Nephron (organoid): ENCODE measurements around the gene ZNF423.

Experiments used
- H3K27ac Mint-ChIP-seq, 3 experiments: 2 replicates each; pipeline ENCODE4 v1.8.0; 2020; ENCODE audit warnings: mixed read lengths in 3 of 3, mild to moderate bottlenecking in 2 of 3, moderate library complexity in 1 of 3
- H3K27me3 Mint-ChIP-seq: 2 replicates; pipeline ENCODE4 v1.8.0; 2021; ENCODE audit warnings: low read depth, mild to moderate bottlenecking, moderate library complexity, mixed read lengths
- H3K36me3 Mint-ChIP-seq: 2 replicates; pipeline ENCODE4 v1.8.0; 2020; ENCODE audit warnings: low read depth, mixed read lengths
- H3K4me1 Mint-ChIP-seq: 2 replicates; pipeline ENCODE4 v1.8.0; 2020; ENCODE audit warnings: mixed read lengths
- H3K4me3 Mint-ChIP-seq, 3 experiments: 2 replicates each; pipeline ENCODE4 v1.8.0; 2020; ENCODE audit warnings: mild to moderate bottlenecking in 3 of 3, mixed read lengths in 3 of 3, moderate library complexity in 2 of 3
- H3K9me3 Mint-ChIP-seq: 2 replicates; pipeline ENCODE4 v1.8.0; 2020; ENCODE audit warnings: mixed read lengths
- TF ChIP-seq, protein P1 (sequence below), 3 experiments: fragments of 200-600 bp; sonication (generic); IDR thresholded peaks; one replicate each; pipeline ENCODE4 v1.5.0; 2021; ENCODE audit warnings: antibody characterized with exemption in 3 of 3; ENCODE audit not compliant: unreplicated experiment in 3 of 3

ZNF423 gene

DNA sequence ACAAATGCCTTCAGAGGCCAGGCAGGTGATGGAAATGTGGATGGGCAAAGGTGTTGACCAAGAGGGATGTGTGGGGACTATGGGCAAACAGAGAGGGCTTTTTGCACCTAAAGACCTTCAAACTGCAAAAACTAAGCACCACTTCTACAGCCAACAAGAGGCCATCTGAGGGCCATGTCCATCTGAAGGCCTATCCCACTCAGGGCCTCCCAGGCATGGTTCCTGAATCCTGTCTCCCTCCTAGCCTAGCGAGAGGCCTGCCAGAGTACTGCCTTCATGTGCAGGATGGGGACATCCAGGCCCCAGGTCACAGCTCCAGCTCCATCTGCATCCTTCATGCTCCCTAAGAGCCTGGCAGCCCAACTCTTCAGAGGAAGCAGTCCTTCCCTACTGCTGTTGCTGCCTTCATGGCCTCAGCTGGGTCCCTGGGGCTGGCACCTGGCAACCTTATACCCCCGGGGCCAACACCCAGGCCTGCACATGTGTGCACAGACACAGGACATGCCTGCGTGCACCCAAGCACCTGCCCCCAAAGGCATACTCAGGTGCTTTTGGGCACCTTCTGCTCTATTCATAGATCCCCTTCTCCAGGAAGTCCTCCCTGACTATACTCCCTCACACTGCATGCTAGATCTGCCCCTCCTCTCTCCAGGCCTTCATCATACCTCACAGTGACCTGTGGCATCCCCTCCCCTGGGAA, 387.2 kb downstream of the ZNF423 start:
- TF ChIP-seq, protein P1, sequence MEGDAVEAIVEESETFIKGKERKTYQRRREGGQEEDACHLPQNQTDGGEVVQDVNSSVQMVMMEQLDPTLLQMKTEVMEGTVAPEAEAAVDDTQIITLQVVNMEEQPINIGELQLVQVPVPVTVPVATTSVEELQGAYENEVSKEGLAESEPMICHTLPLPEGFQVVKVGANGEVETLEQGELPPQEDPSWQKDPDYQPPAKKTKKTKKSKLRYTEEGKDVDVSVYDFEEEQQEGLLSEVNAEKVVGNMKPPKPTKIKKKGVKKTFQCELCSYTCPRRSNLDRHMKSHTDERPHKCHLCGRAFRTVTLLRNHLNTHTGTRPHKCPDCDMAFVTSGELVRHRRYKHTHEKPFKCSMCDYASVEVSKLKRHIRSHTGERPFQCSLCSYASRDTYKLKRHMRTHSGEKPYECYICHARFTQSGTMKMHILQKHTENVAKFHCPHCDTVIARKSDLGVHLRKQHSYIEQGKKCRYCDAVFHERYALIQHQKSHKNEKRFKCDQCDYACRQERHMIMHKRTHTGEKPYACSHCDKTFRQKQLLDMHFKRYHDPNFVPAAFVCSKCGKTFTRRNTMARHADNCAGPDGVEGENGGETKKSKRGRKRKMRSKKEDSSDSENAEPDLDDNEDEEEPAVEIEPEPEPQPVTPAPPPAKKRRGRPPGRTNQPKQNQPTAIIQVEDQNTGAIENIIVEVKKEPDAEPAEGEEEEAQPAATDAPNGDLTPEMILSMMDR (IDR thresholded peaks at IDR 0.05; ENCODE audit: unreplicated experiment in 3 of 3), result no peak
- peaks cover 40% of the 10 kb centered on the region for H3K27me3 Mint-ChIP-seq

DNA sequence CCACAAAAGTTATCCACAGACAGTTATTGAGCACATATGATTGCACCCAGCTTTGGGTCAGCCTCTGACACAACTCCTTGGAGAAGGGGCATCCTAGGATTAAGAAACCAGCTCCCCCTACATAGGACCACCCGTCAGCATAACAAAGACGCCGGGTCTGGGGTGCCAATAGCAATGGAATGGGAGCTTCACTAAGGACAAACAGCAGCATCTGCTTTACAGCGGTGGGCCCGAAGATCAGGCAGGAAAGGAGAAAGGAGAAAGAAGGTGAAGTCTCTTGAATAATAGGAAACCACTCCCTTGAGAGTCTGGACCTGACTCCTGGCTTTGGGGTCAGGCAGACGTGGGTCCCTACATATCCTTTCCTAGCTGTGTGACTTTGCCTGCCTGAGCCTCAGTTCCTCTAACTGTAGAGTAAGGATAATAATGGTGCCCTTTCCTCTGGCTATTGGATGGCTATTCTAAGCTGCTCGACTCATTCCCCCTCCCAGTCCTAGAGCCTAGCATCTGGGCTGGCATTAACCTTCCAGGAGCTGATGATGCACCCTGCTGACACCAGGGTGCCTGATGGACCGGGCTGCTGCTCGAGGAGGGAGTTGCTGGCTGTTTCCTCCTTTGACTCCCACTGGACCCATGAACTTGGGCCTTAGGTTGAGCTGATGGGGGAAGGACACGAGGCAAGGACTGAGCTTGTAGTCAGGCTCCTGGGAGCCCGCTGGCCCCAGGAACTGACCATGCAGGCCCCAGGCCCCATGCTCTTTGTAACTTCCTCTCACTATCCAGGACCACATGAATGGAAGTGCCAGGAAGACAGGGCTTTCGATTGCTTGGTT, 388.2 kb downstream of the ZNF423 start:
- Mint-ChIP-seq H3K4me1 (peaks cover 4% of the 10 kb centered on the region), H3K27ac (no peak overlapping the region), H3K36me3 (no peaks in the 10 kb centered on the region), H3K4me3 (no peak overlapping the region), H3K27me3 (peaks cover 50% of the 10 kb centered on the region), H3K9me3 (no peaks in the 10 kb centered on the region)
- TF ChIP-seq, protein P1 (IDR thresholded peaks at IDR 0.05; ENCODE audit: unreplicated experiment in 3 of 3), result no peak

More for the DNA sequence above, 387.2 kb downstream of the ZNF423 start:
- H3K4me1 Mint-ChIP-seq, result peaks cover 4% of the 10 kb centered on the region
- H3K9me3 Mint-ChIP-seq, result no peaks in the 10 kb centered on the region
- H3K4me3 Mint-ChIP-seq, result no peak overlapping the region
- no peak overlapping the region for H3K27ac Mint-ChIP-seq
- H3K36me3 Mint-ChIP-seq, result no peaks in the 10 kb centered on the region

DNA sequence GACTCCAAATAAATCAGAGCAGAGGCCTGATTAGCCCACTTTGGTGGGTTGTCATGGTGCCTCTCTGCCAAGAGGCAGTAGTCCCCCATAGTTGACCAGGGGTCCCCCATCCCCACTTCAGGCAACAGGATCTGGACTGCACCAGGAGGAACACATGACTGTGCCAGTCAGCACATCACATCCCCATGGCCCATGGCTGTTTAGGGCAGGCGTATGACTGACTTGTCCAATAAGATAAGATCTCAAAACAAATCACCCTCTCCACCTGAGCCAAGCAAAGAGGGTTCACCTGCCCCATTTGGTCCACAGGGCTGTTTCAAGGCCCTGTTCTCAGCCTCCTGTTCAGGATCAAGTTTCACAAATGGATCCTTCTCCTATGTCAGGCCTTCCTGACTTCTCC, 389.0 kb downstream of the ZNF423 start:
- Mint-ChIP-seq H3K27ac (no peak overlapping the region), H3K4me3 (no peak overlapping the region), H3K4me1 (peaks cover 9% of the 10 kb centered on the region), H3K27me3 (peaks cover 55% of the 10 kb centered on the region), H3K9me3 (no peaks in the 10 kb centered on the region), H3K36me3 (no peaks in the 10 kb centered on the region)
- TF ChIP-seq, protein P1 (IDR thresholded peaks at IDR 0.05; ENCODE audit: unreplicated experiment in 3 of 3), result no peak

DNA sequence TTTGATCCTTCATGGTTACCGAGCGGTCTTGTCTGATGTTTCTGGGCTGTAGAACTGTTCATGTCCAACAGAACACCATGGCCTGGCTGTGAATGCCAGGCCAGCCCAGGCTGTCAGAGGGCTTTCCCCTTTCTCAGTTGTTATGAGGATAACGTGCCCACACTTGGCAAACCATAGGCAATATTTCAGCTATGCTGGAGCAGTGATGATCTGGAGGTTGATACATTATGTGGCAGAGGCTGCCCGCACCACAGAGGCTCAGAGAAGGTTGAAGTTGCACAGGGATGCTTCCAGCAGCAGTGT, 389.4 kb downstream of the ZNF423 start:
- H3K9me3 Mint-ChIP-seq, result no peaks in the 10 kb centered on the region
- TF ChIP-seq, protein P1 (IDR thresholded peaks at IDR 0.05; ENCODE audit: unreplicated experiment in 3 of 3), result no peak
- H3K27me3 Mint-ChIP-seq, result peaks cover 55% of the 10 kb centered on the region
- no peak overlapping the region for H3K27ac Mint-ChIP-seq
- no peaks in the 10 kb centered on the region for H3K36me3 Mint-ChIP-seq
- H3K4me3 Mint-ChIP-seq, result no peak overlapping the region
- H3K4me1 Mint-ChIP-seq, result peaks cover 9% of the 10 kb centered on the region

DNA sequence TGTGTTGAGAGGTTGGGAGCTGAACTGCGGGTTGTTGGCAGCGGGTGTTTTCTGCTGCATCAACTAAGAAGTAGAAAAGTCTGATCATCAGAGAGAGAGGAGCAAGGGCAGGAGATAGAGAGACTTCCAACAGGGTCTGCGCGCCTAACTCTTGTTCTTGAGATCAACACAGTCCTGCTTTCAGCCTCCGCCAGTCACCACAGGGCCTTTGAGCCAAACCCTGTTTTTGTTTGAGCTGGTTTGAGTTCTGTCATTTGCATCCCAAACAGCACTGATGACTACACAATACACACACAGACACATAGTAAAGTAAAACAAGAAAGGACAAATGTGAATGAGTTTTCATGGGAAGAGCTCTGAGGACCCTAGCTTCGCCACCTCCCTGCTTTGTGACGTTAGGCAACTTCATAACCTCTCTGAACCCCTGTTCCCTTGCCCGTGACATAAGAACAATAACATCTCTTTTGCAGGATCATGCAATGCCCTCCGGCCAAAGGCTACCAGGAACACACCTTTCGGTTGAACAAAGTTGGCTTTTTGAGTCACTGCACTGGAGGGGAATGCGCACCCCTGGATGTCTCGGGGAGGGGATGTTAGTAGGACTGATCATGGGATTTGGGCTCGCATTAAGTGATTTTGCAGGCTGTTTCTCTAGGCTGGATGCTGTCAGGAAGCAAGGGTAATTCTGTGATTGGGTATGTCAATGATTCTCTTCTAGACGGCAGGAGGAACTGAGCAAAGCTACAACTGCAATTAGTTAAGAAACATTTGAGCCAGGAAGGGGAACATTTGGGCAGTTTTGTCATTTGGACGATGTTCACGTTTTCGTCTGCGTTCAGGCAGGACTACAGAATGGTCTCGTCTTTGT, 390.0 kb downstream of the ZNF423 start:
- peaks cover 59% of the 10 kb centered on the region for H3K27me3 Mint-ChIP-seq
- H3K36me3 Mint-ChIP-seq, result no peaks in the 10 kb centered on the region
- H3K27ac Mint-ChIP-seq, result no peak overlapping the region
- peaks cover 9% of the 10 kb centered on the region for H3K4me1 Mint-ChIP-seq
- H3K9me3 Mint-ChIP-seq, result no peaks in the 10 kb centered on the region
- TF ChIP-seq, protein P1 (IDR thresholded peaks at IDR 0.05; ENCODE audit: unreplicated experiment in 3 of 3), result no peak
- H3K4me3 Mint-ChIP-seq, result no peak overlapping the region
